ENCODE data around the gene HIGD1C. TPM values are rescaled to one million over a fixed set of nuclear protein-coding genes. Genes with fewer than 3 reads are reported as not detected.

Gene HIGD1C
- total RNA-seq, result not detected in 2 replicates

GRCh38 chr12:50952510-50952909, at the start of gene HIGD1C:
Gene HIGD1C (plus strand): TSS chr12:50952544. CDS start chr12:50953999, 1,455 bp downstream.

Other genes with a start within 250 kb of the HIGD1C start
- gene ATF1, start 188.4 kb upstream of the HIGD1C start, total RNA-seq, result 16.9 and 22.6 TPM in 2 replicates
- not detected in 2 replicates for gene TMPRSS12, start 109.6 kb upstream of the HIGD1C start, total RNA-seq
- 21.9 and 25.5 TPM in 2 replicates for gene SLC11A2, start 73.8 kb downstream of the HIGD1C start, total RNA-seq
- gene LETMD1, start 95.8 kb downstream of the HIGD1C start, total RNA-seq, result 33.3 and 46.8 TPM in 2 replicates
- gene CSRNP2, start 131.1 kb downstream of the HIGD1C start, total RNA-seq, result 14.9 and 19.0 TPM in 2 replicates
- gene TFCP2, start 220.6 kb downstream of the HIGD1C start, total RNA-seq, result 8.7 and 8.9 TPM in 2 replicates

Measured in hair follicular keratinocyte (primary cell).